HG03520 (cell line): Measurements from ENCODE around the gene NDST1.

ENCODE experiments used
- ATAC-seq: cut with Tn5 transposase; IDR thresholded peaks from one replicate; pipeline ENCODE4 v1.9.1; 2021; ENCODE audit warnings: mild to moderate bottlenecking, moderate library complexity; ENCODE audit not compliant: unreplicated experiment

NDST1 gene

GRCh38 chr5:150540615-150541396 lies 32.9 kb downstream of the NDST1 start:
- no peak for ATAC-seq

GRCh38 chr5:150541397-150541675 lies 33.4 kb downstream of the NDST1 start:
- ATAC-seq: no peak

- ATAC-seq: no peak
Observed at GRCh38 chr5:150541895-150542294, 34.0 kb downstream of the NDST1 start.

- ATAC-seq: no peak
Observed at GRCh38 chr5:150542933-150543445, 35.1 kb downstream of the NDST1 start.

- ATAC-seq: peak; percentile 86
Observed at GRCh38 chr5:150544611-150545219, 36.8 kb downstream of the NDST1 start.

- ATAC-seq: no peak
Observed at GRCh38 chr5:150545246-150545645, 37.3 kb downstream of the NDST1 start.

GRCh38 chr5:150548123-150548522 lies 40.2 kb downstream of the NDST1 start:
- ATAC-seq: no peak

GRCh38 chr5:150549735-150550134 lies 41.8 kb downstream of the NDST1 start:
- ATAC-seq: no peak

- no peak for ATAC-seq
Observed at GRCh38 chr5:150550286-150550685, 42.4 kb downstream of the NDST1 start.

- ATAC-seq: no peak
Observed at GRCh38 chr5:150551066-150551465, 43.1 kb downstream of the NDST1 start.

GRCh38 chr5:150553402-150553801 lies 45.5 kb downstream of the NDST1 start:
- no peak for ATAC-seq

GRCh38 chr5:150553911-150554310 lies 46.0 kb downstream of the NDST1 start:
- ATAC-seq: no peak

GRCh38 chr5:150554857-150555256 lies 46.9 kb downstream of the NDST1 start:
- ATAC-seq: no peak

GRCh38 chr5:150556106-150556505 lies 48.2 kb downstream of the NDST1 start:
- ATAC-seq: no peak

- ATAC-seq: no peak
Observed at GRCh38 chr5:150556859-150557508, 49.1 kb downstream of the NDST1 start.

- ATAC-seq: no peak
Observed at GRCh38 chr5:150557509-150557872, 49.6 kb downstream of the NDST1 start.

- ATAC-seq: no peak
Observed at GRCh38 chr5:150558088-150558621, 50.2 kb downstream of the NDST1 start.

- no peak for ATAC-seq
Observed at GRCh38 chr5:150559088-150559487, 51.2 kb downstream of the NDST1 start.

- no peak for ATAC-seq
Observed at GRCh38 chr5:150559701-150560100, 51.8 kb downstream of the NDST1 start.

GRCh38 chr5:150560401-150561191 lies 52.7 kb downstream of the NDST1 start:
- ATAC-seq: peak; percentile 77

- no peak for ATAC-seq
Observed at GRCh38 chr5:150561192-150561512, 53.2 kb downstream of the NDST1 start.
